Upper lobe of left lung (tissue), 6 donors: ENCODE measurements around the gene SYNJ1. TPM values are rescaled to one million over a fixed set of nuclear protein-coding genes. Genes with fewer than 3 reads are reported as not detected.
"Not testable (repeated sequence)": the region's sequence is repeated elsewhere in the genome, so short reads cannot be mapped to it uniquely, and the experiment has no call there.

Source experiments
- ATAC-seq, 2 donors: fragments of 200-7000 bp; cut with Tn5 transposase; one replicate each; pipeline ENCODE4 v1.9.1; 2022; ENCODE audit warnings: mild to moderate bottlenecking in 2 of 2, moderate library complexity in 2 of 2; ENCODE audit not compliant: low FRiP score in 2 of 2
- DNase-seq, 2 donors: peaks; one replicate each; pipeline ENCODE4 v3.0.0-alpha.2; 2019 to 2020
- H3K27ac ChIP-seq, 4 donors: fragments of 200-600 bp; sonication (generic); one replicate each; pipeline ENCODE4 v1.5.1; 2016 to 2019
- H3K27me3 ChIP-seq, 4 donors: fragments of 200-600 bp; sonication (generic); one replicate each; pipeline ENCODE4 v1.5.1; 2017 to 2019
- H3K36me3 ChIP-seq, 4 donors: fragments of 200-600 bp; sonication (generic); one replicate each; pipeline ENCODE4 v1.5.1; 2016 to 2019
- H3K4me1 ChIP-seq, 4 donors: fragments of 200-600 bp; sonication (generic); one replicate each; pipeline ENCODE4 v1.5.1; 2018 to 2019
- H3K4me3 ChIP-seq, 4 donors: fragments of 200-600 bp; sonication (generic); one replicate each; pipeline ENCODE4 v1.5.1; 2017 to 2019; ENCODE audit warnings: mild to moderate bottlenecking in 2 of 4, moderate library complexity in 1 of 4
- H3K9me3 ChIP-seq, 4 donors: fragments of 200-600 bp; sonication (generic); one replicate each; pipeline ENCODE4 v1.5.1; 2018 to 2019
- EP300 ChIP-seq, 4 donors: sonication (generic); formaldehyde crosslinking; IDR thresholded peaks; one replicate each; pipeline ENCODE4 v1.5.1; 2017; ENCODE audit warnings: antibody characterized with exemption in 4 of 4, control low read depth in 2 of 4
- POLR2A ChIP-seq, 4 donors: fragments of 450-650 bp; IDR thresholded peaks; one replicate each; pipeline ENCODE4 v1.5.1; 2016 to 2017; ENCODE audit warnings: antibody characterized with exemption in 4 of 4, mild to moderate bottlenecking in 2 of 4
- POLR2AphosphoS5 ChIP-seq, 2 donors: sonication (generic); formaldehyde crosslinking; IDR thresholded peaks; one replicate each; pipeline ENCODE4 v1.5.1; 2017; ENCODE audit warnings: antibody characterized with exemption in 2 of 2
- WGBS, 2 donors: methylation state at CpG; one replicate each; pipeline ENCODE4 v1.1.5; 2017 to 2018; 5-methylcytosine and 5-hydroxymethylcytosine counted together
- total RNA-seq, 6 donors: library from RNA; depleted of rRNA in 4 of 6; stranded (reverse); fragments of >200 nt in 4 of 6; gene quantifications; one replicate each; pipeline versions ENCODE4 v1.1.0 to v1.2.1, GENCODE V29; 2016 to 2021
- TF ChIP-seq, protein P1 (sequence below), 6 experiments: fragments of 450-650 bp in 4 of 6; fragments of 200-600 bp in 2 of 6; sonication (generic) in 2 of 6; IDR thresholded peaks; one replicate each; pipeline ENCODE4 v1.5.1; 2016 to 2019; ENCODE audit warnings: antibody characterized with exemption in 6 of 6
- donor health status: DM: no; HTN: no; CAD: no; lungs with moderate emphysema.
- donor health status: DM: no; HTN: yes; CAD: no; lungs with severe emphysema.

Gene SYNJ1
- total RNA-seq, 6 donors from 2014 or later = 11.1 to 24.4 (median 16.7) TPM

- Histone ChIP-seq H3K9me3 (no peaks in the 10 kb centered on the region), H3K36me3 (peaks cover 12 to 90% (median 61%) of the 10 kb centered on the region in 4 donors), H3K4me3 (no peak overlapping the region), H3K4me1 (no peaks in the 10 kb centered on the region), H3K27ac (no peak overlapping the region), H3K27me3 (no peaks in the 10 kb centered on the region)
- DNase-seq (no peak), ATAC-seq (no peak)
- TF ChIP-seq, protein P1, sequence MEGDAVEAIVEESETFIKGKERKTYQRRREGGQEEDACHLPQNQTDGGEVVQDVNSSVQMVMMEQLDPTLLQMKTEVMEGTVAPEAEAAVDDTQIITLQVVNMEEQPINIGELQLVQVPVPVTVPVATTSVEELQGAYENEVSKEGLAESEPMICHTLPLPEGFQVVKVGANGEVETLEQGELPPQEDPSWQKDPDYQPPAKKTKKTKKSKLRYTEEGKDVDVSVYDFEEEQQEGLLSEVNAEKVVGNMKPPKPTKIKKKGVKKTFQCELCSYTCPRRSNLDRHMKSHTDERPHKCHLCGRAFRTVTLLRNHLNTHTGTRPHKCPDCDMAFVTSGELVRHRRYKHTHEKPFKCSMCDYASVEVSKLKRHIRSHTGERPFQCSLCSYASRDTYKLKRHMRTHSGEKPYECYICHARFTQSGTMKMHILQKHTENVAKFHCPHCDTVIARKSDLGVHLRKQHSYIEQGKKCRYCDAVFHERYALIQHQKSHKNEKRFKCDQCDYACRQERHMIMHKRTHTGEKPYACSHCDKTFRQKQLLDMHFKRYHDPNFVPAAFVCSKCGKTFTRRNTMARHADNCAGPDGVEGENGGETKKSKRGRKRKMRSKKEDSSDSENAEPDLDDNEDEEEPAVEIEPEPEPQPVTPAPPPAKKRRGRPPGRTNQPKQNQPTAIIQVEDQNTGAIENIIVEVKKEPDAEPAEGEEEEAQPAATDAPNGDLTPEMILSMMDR (IDR thresholded peaks at IDR 0.05) = no peak
- TF ChIP-seq POLR2A (IDR thresholded peaks at IDR 0.05) (no peak), EP300 (IDR thresholded peaks at IDR 0.05) (no peak), POLR2AphosphoS5 (IDR thresholded peaks at IDR 0.05) (no peak)
- WGBS, 2 donors = 81 to 83% methylated on average over 5 of the region's 5 CpGs
Observed at GRCh38 chr21:32748529-32748928, 20.7 kb upstream of the SYNJ1 start.

DNA sequence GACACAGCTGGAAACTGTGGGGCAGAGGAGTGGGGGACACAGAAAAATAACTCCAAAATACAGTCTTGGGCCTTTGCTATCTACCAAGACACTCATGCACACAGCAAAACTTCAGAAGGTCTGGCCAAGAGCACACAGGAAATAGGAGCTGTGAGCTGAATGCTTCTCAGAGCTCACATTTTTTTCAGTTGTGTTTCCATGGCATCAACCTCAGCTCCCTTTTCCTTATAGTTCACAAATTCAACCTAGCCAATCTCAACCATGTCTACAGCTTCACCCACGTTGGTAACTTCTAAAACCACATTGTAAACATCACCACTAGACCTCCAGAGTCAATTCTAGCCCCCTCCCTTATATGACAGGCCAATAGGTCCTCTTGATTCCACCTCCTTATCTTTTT lies 19.6 kb upstream of the SYNJ1 start:
- ATAC-seq (no peak), DNase-seq (no peak)
- 50 to 68% methylated on average over 1 of the region's 1 CpG for WGBS, 2 donors
- Histone ChIP-seq H3K36me3 (peaks cover 13 to 94% (median 70%) of the 10 kb centered on the region in 4 donors), H3K9me3 (no peaks in the 10 kb centered on the region), H3K4me3 (no peak overlapping the region), H3K4me1 (no peaks in the 10 kb centered on the region), H3K27me3 (no peaks in the 10 kb centered on the region), H3K27ac (no peak overlapping the region)
- TF ChIP-seq EP300 (IDR thresholded peaks at IDR 0.05) = no peak
- no peak for TF ChIP-seq POLR2AphosphoS5 (IDR thresholded peaks at IDR 0.05)
- no peak for TF ChIP-seq POLR2A (IDR thresholded peaks at IDR 0.05)
- TF ChIP-seq, protein P1 (IDR thresholded peaks at IDR 0.05) = no peak

GRCh38 chr21:32746711-32747110 lies 18.9 kb upstream of the SYNJ1 start:
- not testable (repeated sequence) for H3K4me3 ChIP-seq, DNase-seq, ATAC-seq, H3K27ac ChIP-seq, H3K4me1 ChIP-seq, H3K27me3 ChIP-seq, H3K9me3 ChIP-seq
- H3K36me3 ChIP-seq = peaks cover 14 to 95% (median 76%) of the 10 kb centered on the region in 4 donors
- 95 to 100% methylated on average over 3 of the region's 3 CpGs for WGBS, 2 donors

DNA sequence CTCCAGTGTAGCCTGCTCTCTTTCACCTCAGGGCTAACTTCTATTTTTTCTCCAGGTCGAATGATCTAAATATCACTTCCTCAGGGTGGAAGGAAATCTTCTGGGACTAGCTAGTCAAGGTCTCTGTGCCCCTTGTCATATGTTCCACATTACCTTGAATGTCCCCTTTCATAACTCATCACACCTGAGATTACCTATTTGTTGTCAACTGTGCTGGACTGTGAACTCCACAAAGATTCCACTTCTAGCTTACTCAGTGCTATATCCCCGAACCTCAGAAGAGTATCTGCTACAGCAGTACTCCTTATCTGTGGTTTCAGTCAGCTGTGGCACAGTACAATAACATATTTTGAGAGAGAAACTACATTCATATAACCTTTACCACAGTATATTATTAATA lies 14.6 kb upstream of the SYNJ1 start:
- peaks cover 8 to 90% (median 52%) of the 10 kb centered on the region in 4 donors for H3K36me3 ChIP-seq
- no peak for ATAC-seq
- WGBS, 2 donors = 81 to 94% methylated on average over 2 of the region's 2 CpGs

DNA sequence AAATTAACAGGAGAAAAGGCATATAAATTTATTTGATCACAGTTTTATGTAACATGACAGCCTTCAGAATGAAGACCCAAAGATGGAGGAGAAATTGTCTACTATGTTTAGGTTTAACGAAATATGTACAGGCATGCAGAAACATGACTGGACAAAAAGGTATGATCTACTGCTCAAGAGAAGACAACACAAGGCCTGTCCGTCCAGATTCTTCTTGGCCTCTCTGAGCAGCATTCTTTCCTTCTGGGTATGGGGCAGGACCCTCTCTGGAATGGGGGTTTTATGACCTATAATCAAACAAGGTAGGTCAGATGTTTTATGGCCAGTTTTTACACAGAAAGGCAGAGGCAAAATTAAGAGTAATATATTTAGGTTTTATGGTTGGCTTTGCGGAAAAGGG lies 13.5 kb upstream of the SYNJ1 start:
- 92 to 98% methylated on average over 3 of the region's 3 CpGs for WGBS, 2 donors
- ATAC-seq (no peak), DNase-seq (no peak)
- Histone ChIP-seq H3K36me3 (peaks cover 8 to 90% (median 43%) of the 10 kb centered on the region in 4 donors), H3K4me1 (no peaks in the 10 kb centered on the region), H3K9me3 (no peaks in the 10 kb centered on the region), H3K27me3 (no peaks in the 10 kb centered on the region), H3K4me3 (no peak overlapping the region), H3K27ac (no peak overlapping the region)
- TF ChIP-seq POLR2AphosphoS5 (IDR thresholded peaks at IDR 0.05) = no peak
- TF ChIP-seq EP300 (IDR thresholded peaks at IDR 0.05) = no peak
- TF ChIP-seq, protein P1 (IDR thresholded peaks at IDR 0.05) = no peak
- TF ChIP-seq POLR2A (IDR thresholded peaks at IDR 0.05) = no peak

More for the DNA sequence above, 14.6 kb upstream of the SYNJ1 start:
- no peaks in the 10 kb centered on the region for H3K27me3 ChIP-seq
- no peak for DNase-seq
- H3K4me3 ChIP-seq = no peak overlapping the region
- no peaks in the 10 kb centered on the region for H3K4me1 ChIP-seq
- H3K27ac ChIP-seq = no peak overlapping the region
- no peaks in the 10 kb centered on the region for H3K9me3 ChIP-seq
- no peak for TF ChIP-seq EP300 (IDR thresholded peaks at IDR 0.05)
- no peak for TF ChIP-seq POLR2AphosphoS5 (IDR thresholded peaks at IDR 0.05)
- TF ChIP-seq POLR2A (IDR thresholded peaks at IDR 0.05) = no peak
- TF ChIP-seq, protein P1 (IDR thresholded peaks at IDR 0.05) = no peak
